Measurements from ENCODE around the gene PAPOLB. TPM values are rescaled to one million over a fixed set of nuclear protein-coding genes. Genes with fewer than 3 reads are reported as not detected.

Gene PAPOLB
- total RNA-seq, 1 experiment from 2014 or later, result 0.13 TPM

DNA sequence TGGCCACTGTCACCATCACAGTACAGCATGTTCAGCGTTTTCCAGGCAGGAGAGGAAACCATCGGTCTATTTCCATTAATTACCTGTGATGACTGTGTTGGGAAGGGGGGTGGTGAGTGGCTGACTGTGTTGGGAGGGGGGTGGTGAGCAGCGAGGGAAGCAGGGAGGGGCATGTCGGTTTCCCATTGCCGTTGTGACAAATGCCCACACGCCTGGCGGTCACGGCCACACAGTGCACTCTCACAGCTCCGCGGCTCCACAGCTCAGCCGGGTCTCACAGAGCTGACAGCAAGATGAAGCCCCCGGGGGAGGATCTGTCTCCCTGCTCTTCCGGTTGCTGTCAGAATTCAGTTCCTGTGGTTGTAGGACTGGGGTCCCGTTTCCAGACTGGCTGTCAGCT, 47.4 kb downstream of the PAPOLB start:
- no peaks in the 10 kb centered on the region for H3K4me1 ChIP-seq (ENCODE audit: insufficient read depth, low read length)
- H3K27ac ChIP-seq (ENCODE audit: insufficient read length, low read depth, low read length), result no peak overlapping the region
- WGBS (ENCODE audit: extremely low coverage, insufficient read length, low lambda C conversion rate), result no CpG with 5 or more reads among the region's 14 CpGs
- H3K9me3 ChIP-seq (ENCODE audit: control insufficient read depth, low read depth, low read length), result no peaks in the 10 kb centered on the region
- TF ChIP-seq, protein P1, sequence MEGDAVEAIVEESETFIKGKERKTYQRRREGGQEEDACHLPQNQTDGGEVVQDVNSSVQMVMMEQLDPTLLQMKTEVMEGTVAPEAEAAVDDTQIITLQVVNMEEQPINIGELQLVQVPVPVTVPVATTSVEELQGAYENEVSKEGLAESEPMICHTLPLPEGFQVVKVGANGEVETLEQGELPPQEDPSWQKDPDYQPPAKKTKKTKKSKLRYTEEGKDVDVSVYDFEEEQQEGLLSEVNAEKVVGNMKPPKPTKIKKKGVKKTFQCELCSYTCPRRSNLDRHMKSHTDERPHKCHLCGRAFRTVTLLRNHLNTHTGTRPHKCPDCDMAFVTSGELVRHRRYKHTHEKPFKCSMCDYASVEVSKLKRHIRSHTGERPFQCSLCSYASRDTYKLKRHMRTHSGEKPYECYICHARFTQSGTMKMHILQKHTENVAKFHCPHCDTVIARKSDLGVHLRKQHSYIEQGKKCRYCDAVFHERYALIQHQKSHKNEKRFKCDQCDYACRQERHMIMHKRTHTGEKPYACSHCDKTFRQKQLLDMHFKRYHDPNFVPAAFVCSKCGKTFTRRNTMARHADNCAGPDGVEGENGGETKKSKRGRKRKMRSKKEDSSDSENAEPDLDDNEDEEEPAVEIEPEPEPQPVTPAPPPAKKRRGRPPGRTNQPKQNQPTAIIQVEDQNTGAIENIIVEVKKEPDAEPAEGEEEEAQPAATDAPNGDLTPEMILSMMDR (conservative IDR thresholded peaks at IDR 0.05), result no peak
- H3K23me2 ChIP-seq (ENCODE audit: insufficient read length, low read depth, low read length, poor library complexity, severe bottlenecking), result no peaks in the 10 kb centered on the region
- no peaks in the 10 kb centered on the region for H3K27me3 ChIP-seq (ENCODE audit: insufficient read depth, low read length)
- H3K79me1 ChIP-seq (ENCODE audit: insufficient read depth, low read depth, low read length, poor library complexity, severe bottlenecking), result no peaks in the 10 kb centered on the region
- no peak overlapping the region for H3K14ac ChIP-seq (ENCODE audit: insufficient read depth, low read length)
- no peak overlapping the region for H3K18ac ChIP-seq (ENCODE audit: insufficient read length, low read depth, low read length)
- H3K4ac ChIP-seq (ENCODE audit: low read depth, low read length), result no peak overlapping the region
- H3K79me2 ChIP-seq (ENCODE audit: insufficient read depth, low read length), result no peaks in the 10 kb centered on the region
- H3K23ac ChIP-seq (ENCODE audit: insufficient read length, low read depth, low read length), result no peak overlapping the region
- peaks cover 4% of the 10 kb centered on the region for H3K27me3 Mint-ChIP-seq (ENCODE audit: low read depth)
- H3K9ac ChIP-seq (ENCODE audit: extremely low read depth, insufficient read length, low read length), result no peak overlapping the region
- H3K9me3 Mint-ChIP-seq, result peaks cover 1 to 6% of the 10 kb centered on the region in 2 experiments; a peak in 2 of 5 replicates
- H3K36me3 Mint-ChIP-seq (ENCODE audit: insufficient read depth in 1 of 3, low read depth in 3 of 3), result peaks cover 0 to 10% (median 0%) of the 10 kb centered on the region in 3 experiments; a peak in 2 of 7 replicates
- H4K20me1 ChIP-seq (ENCODE audit: control insufficient read depth, insufficient read depth, insufficient read length), result no peaks in the 10 kb centered on the region
- H4K8ac ChIP-seq (replicated peaks; ENCODE audit: insufficient read length, low read depth, low read length), result no peak overlapping the region
- H2BK15ac ChIP-seq (ENCODE audit: low read depth, low read length), result no peak overlapping the region
- H2BK5ac ChIP-seq (ENCODE audit: insufficient read length, low read length), result no peak overlapping the region
- H4K91ac ChIP-seq (ENCODE audit: insufficient read length, low read depth, low read length), result no peak overlapping the region
- no peak overlapping the region for H2BK120ac ChIP-seq (ENCODE audit: low read depth, low read length, poor library complexity, severe bottlenecking)
- no peak overlapping the region for H2AK5ac ChIP-seq (ENCODE audit: insufficient read length, low read length)
- H3K56ac ChIP-seq (ENCODE audit: insufficient read length, low read depth, low read length), result no peak overlapping the region
- no peaks in the 10 kb centered on the region for H3K4me1 Mint-ChIP-seq
- no peak overlapping the region for H3K4me3 Mint-ChIP-seq
- no peak overlapping the region for H2BK20ac ChIP-seq (ENCODE audit: low read depth, low read length, poor library complexity, severe bottlenecking)
- no peak overlapping the region; a peak in 1 of 7 replicates for H3K27ac Mint-ChIP-seq
- H3T11ph ChIP-seq (ENCODE audit: low read length), result no peak overlapping the region
- no peak overlapping the region for H2BK12ac ChIP-seq (ENCODE audit: insufficient read length, low read depth, low read length)
- H3K4me2 ChIP-seq (ENCODE audit: insufficient read depth, insufficient read length, low read length), result no peak overlapping the region
- no peak overlapping the region for H4K5ac ChIP-seq (ENCODE audit: insufficient read length, low read depth, low read length)
- no peak overlapping the region for H2AFZ ChIP-seq (ENCODE audit: low read length)
- no peak for DNase-seq

Measured in H9 (cell line).